Bronchial epithelial cell (primary cell): ENCODE measurements around the gene PDGFRA. TPM values are rescaled to one million over a fixed set of nuclear protein-coding genes. Genes with fewer than 3 reads are reported as not detected.

Source experiments
- DNase-seq: peaks from one replicate; pipeline ENCODE4 v3.0.0-alpha.2; 2010; ENCODE audit warnings: low read depth
- FAIRE-seq: peaks from 2 replicates; lab custom pipeline; 2011; peaks lifted over from hg19 to GRCh38; lab: Jason Lieb, UNC
- H3K27me3 ChIP-seq: 2 replicates; pipeline ENCODE4 v1.5.1; 2011; ENCODE audit warnings: low read length; ENCODE audit not compliant: control insufficient read depth, insufficient read depth
- H3K36me3 ChIP-seq: 2 replicates; pipeline ENCODE4 v1.5.1; 2011; ENCODE audit warnings: low read length; ENCODE audit not compliant: control insufficient read depth, insufficient read depth
- H3K4me3 ChIP-seq: 2 replicates; pipeline ENCODE4 v1.5.1; 2011; ENCODE audit warnings: mild to moderate bottlenecking, low read depth, low read length, control low read depth
- CTCF ChIP-seq: IDR thresholded peaks from 2 replicates; pipeline ENCODE4 v1.5.1; 2011; ENCODE audit warnings: mild to moderate bottlenecking, moderate library complexity, low read length, control low read depth, inconsistent platforms; ENCODE audit not compliant: insufficient read depth, severe bottlenecking
- total RNA-seq: library from RNA; depleted of rRNA; stranded (reverse); fragments of >200 nt; gene quantifications from 2 replicates; pipeline ENCODE4 v1.2.1, GENCODE V29; 2014

Gene PDGFRA
- total RNA-seq, 1 donor from 2014 or later = 2.1 TPM

DNA sequence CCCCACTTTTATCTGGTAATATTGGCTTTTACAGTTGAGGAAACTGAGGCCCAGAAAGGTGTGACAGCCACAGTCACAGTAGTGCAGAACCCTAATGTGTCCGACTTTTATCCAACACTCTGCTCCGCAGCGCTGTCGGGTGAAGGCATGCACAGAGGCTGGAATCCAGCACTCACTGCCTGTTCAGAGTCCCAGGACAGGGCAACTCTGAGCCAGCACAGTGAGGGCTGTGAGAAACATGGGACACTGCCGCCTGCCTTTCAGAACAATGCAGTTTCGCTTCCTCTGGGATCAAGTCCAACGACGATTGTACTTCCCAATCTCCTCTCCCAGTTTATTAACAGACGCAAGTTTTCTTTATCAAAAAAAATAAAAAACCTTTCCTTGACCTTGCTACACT, 41.9 kb upstream of the PDGFRA start:
- Histone ChIP-seq H3K4me3 (no peak overlapping the region), H3K27me3 (no peaks in the 10 kb centered on the region), H3K36me3 (no peaks in the 10 kb centered on the region)
- TF ChIP-seq CTCF = no peak
- DNase-seq (no peak), FAIRE-seq (no peak)

GRCh38 chr4:54189140-54189539, 40.0 kb upstream of the PDGFRA start:
- Histone ChIP-seq H3K36me3 (no peaks in the 10 kb centered on the region), H3K4me3 (no peak overlapping the region), H3K27me3 (no peaks in the 10 kb centered on the region)
- DNase-seq = no peak
- no peak for TF ChIP-seq CTCF
- FAIRE-seq = no peak

DNA sequence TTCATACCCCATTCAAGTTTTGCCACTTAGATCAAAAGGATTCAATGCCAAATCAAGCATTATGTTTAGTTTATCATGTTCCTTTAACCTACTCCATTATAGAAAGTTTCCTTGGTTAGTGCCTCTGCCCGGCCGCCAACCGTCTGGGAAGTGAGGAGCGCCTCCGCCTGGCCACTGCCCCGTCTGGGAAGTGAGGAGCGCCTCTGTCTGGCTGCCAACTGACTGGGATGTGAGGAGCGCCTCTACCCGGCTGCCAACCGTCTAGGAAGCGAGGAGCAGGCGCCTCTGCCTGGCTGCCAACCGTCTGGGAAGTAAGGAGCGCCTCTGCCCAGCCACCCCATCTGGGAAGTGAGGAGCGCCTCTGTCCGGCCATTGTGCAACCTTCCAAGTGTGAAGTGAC, 36.3 kb upstream of the PDGFRA start:
- DNase-seq (no peak), FAIRE-seq (no peak)
- H3K4me3 ChIP-seq = no peak overlapping the region
- no peak for TF ChIP-seq CTCF
- no peaks in the 10 kb centered on the region for H3K27me3 ChIP-seq
- no peaks in the 10 kb centered on the region for H3K36me3 ChIP-seq

GRCh38 chr4:54197926-54198325, 31.2 kb upstream of the PDGFRA start:
- no peak for TF ChIP-seq CTCF

GRCh38 chr4:54199919-54200318, 29.2 kb upstream of the PDGFRA start:
- DNase-seq (no peak), FAIRE-seq (no peak)
- no peak for TF ChIP-seq CTCF
- Histone ChIP-seq H3K36me3 (no peaks in the 10 kb centered on the region), H3K27me3 (no peaks in the 10 kb centered on the region), H3K4me3 (no peak overlapping the region)

More at GRCh38 chr4:54197926-54198325, 31.2 kb upstream of the PDGFRA start:
- H3K4me3 ChIP-seq = no peak overlapping the region
- DNase-seq (no peak), FAIRE-seq (no peak)
- H3K27me3 ChIP-seq = no peaks in the 10 kb centered on the region
- H3K36me3 ChIP-seq = no peaks in the 10 kb centered on the region

GRCh38 chr4:54209617-54210016, 19.5 kb upstream of the PDGFRA start:
- DNase-seq = no peak
- TF ChIP-seq CTCF = no peak
- FAIRE-seq = no peak
- Histone ChIP-seq H3K36me3 (no peaks in the 10 kb centered on the region), H3K27me3 (no peaks in the 10 kb centered on the region), H3K4me3 (no peak overlapping the region)
